T-helper 17 cell (primary cell): ENCODE measurements around the gene MYEOV. TPM values are rescaled to one million over a fixed set of nuclear protein-coding genes. Genes with fewer than 3 reads are reported as not detected.

ENCODE experiments used
- ATAC-seq: fragments of 150-1000 bp; cut with Tn5 transposase; 2 replicates; pipeline ENCODE4 v1.10.0; 2021; ENCODE audit warnings: mild to moderate bottlenecking, moderate library complexity
- DNase-seq, 3 donors: peaks; one replicate each; pipeline versions ENCODE4 v3.0.0 to v3.0.0-alpha.2; 2020 to 2021
- H3K9me3 ChIP-seq: one replicate; pipeline ENCODE4 v1.7.0; 2013; ENCODE audit warnings: low read length, mild to moderate bottlenecking; ENCODE audit not compliant: control insufficient read depth, poor library complexity, severe bottlenecking
- H3K27ac Mint-ChIP-seq: one replicate; pipeline ENCODE4 v1.8.0; 2022; ENCODE audit warnings: mild to moderate bottlenecking, moderate library complexity, mixed read lengths
- H3K27me3 Mint-ChIP-seq: one replicate; pipeline ENCODE4 v1.8.0; 2022; ENCODE audit warnings: mixed read lengths
- H3K36me3 Mint-ChIP-seq: one replicate; pipeline ENCODE4 v1.8.0; 2022; ENCODE audit warnings: low read depth, mixed read lengths
- H3K4me1 Mint-ChIP-seq: one replicate; pipeline ENCODE4 v1.8.0; 2022; ENCODE audit warnings: mild to moderate bottlenecking, mixed read lengths
- H3K4me3 Mint-ChIP-seq: one replicate; pipeline ENCODE4 v1.8.0; 2022; ENCODE audit warnings: mild to moderate bottlenecking, moderate library complexity, mixed read lengths
- total RNA-seq, 4 donors: library from RNA in 2 of 4; stranded (reverse) in 2 of 4; gene quantifications; one replicate each; pipeline ENCODE4 v1.2.3 and lab custom pipeline; 2022 to 2026

Gene MYEOV
- total RNA-seq, 2 donors from 2014 or later = 0.60 to 8.9 TPM

DNA sequence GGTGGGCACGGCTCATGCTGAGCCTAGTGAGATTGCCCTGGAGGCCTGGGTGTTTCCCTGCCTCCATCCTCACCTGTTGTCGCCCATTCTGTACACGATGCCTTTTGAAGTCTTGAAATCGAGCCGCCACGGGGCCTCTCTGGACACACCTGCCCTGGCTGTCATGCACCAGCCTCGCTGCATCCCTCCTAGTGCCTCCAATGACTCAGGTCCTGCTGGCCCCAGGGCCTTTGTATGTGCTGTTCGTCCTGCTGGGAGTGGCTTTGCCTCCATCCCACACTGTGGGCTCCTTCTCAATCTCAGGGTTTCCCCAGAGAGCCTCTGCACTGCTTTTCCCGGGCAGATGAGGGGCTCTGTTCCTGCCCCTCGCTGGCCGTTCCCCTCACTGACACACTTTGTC, 8.9 kb upstream of the MYEOV start:
- H3K4me1 Mint-ChIP-seq = no peaks in the 10 kb centered on the region
- DNase-seq (no peak), ATAC-seq (no peak)
- no peaks in the 10 kb centered on the region for H3K9me3 ChIP-seq
- H3K4me3 Mint-ChIP-seq = no peak overlapping the region
- H3K36me3 Mint-ChIP-seq = no peaks in the 10 kb centered on the region
- no peak overlapping the region for H3K27ac Mint-ChIP-seq
- peaks cover 19% of the 10 kb centered on the region for H3K27me3 Mint-ChIP-seq

DNA sequence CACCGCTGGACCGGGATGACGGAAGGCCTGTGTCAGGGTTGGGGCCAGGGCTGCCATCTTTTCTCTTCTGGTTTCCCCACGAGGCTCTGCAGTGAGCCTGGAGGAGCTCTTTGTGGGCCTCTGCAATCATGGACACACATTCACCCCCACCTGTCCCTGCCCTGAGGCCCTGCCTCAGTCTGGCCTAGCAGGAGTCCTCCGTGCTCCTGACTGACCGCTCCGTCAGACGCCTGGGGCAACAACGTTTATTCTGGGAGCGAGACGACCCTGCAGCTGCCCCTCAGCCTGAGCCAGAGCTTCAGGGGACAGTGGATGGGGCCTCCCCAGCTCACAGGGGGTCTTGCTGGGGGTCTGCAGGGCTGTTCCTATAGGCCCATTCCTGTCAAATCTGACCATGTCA, 8.2 kb upstream of the MYEOV start:
- Mint-ChIP-seq H3K36me3 (no peaks in the 10 kb centered on the region), H3K4me1 (no peaks in the 10 kb centered on the region), H3K4me3 (no peak overlapping the region), H3K27me3 (peaks cover 19% of the 10 kb centered on the region), H3K27ac (no peak overlapping the region)
- no peaks in the 10 kb centered on the region for H3K9me3 ChIP-seq
- ATAC-seq = no peak
- DNase-seq = no peak

DNA sequence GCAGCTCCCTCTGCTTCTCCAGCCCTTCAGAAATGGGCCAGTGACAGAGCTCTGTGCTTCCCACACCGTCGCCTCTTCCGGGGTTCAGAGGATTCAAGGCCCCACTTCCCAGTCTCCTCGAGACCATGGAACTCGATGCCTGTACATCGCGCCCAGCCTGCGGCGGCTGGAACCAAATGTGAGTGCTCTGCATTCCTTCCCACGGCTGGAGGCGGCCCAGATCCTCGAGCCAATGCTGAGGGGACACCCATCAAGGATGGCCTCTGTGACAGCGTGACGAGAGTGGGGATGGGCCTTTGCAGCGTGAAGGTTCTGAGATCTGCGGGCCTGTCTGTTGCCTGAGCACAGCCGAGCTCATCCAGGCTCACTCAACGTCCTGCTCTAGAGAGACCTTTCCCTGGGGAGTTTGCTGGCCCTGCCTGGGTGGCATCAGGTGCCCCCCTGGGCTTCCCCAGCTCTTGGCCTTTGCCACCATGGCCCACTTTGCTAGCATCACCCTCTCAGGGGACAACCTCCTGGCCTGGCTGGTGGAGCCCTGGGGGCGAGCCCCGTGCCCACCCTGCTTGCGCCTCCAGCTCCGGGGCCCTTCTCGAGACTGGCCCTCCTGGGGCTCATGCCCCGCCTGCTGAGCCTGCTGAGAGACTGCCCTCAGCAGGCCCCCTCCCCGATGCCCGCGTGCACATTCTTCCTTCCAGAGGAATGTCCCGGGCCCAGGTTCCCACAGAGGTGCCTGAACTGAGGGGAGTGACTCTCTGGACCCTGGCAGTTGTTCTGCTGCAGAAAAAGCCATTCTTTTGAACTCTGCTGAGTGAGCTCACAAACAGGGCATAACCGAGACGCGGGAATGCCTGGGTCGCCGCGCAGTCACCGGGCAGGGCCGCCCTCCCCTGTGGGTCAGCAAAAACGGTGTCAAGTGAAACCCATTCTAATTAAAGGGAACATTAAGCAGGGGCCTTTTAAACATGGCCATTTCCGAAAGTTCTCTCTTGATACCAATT, 7.3 kb upstream of the MYEOV start:
- Mint-ChIP-seq H3K4me3 (no peak overlapping the region), H3K27ac (no peak overlapping the region), H3K4me1 (no peaks in the 10 kb centered on the region), H3K36me3 (no peaks in the 10 kb centered on the region), H3K27me3 (peaks cover 19% of the 10 kb centered on the region)
- no peaks in the 10 kb centered on the region for H3K9me3 ChIP-seq
- DNase-seq = no peak
- no peak for ATAC-seq

DNA sequence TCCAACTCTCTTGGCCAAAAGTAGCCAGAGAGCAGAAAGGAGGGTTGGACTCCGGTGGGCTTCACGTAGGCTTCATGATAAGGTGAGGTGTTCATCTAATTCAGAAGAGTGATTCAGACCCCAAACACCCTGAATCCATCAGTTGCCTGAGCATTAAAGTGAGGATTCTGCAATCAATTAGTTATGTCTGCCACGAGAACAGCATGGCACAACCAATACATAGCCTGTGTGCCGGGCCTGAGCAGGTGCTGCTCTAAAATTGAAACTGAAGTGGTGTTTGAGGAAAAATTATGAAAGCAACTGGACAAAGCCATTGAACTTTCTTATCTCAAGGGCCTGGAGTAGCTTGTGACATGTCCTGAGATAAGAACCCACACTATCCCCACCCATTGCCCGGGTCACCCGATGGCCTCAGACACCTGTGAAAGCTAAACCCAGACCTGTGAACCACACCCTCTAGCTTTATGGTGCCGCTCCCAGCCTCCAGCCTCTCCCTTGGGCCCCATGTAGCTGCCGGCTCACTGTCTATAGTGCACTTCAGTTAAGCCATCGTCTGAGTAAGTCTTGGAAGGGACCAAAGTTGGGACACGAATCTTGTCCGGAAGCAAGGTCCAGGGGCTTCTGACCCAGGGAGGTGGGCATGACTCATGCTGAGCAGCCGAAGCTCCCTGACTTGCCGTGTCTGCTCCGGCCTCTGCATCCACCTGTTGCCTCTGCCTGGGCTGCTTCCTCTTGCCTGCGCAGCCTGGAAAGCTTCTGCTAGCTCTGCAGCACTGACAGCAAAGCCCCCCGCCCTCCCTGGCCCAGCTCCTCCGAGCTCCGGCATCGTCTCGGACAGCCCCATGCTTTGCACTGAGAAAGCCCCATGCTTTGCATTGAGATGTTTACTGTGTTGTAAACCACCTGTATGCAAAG, 5.7 kb upstream of the MYEOV start:
- no peaks in the 10 kb centered on the region for H3K36me3 Mint-ChIP-seq
- H3K4me3 Mint-ChIP-seq = no peak overlapping the region
- no peaks in the 10 kb centered on the region for H3K9me3 ChIP-seq
- ATAC-seq (no peak), DNase-seq (no peak)
- H3K27me3 Mint-ChIP-seq = peaks cover 19% of the 10 kb centered on the region
- H3K27ac Mint-ChIP-seq = no peak overlapping the region
- no peaks in the 10 kb centered on the region for H3K4me1 Mint-ChIP-seq

DNA sequence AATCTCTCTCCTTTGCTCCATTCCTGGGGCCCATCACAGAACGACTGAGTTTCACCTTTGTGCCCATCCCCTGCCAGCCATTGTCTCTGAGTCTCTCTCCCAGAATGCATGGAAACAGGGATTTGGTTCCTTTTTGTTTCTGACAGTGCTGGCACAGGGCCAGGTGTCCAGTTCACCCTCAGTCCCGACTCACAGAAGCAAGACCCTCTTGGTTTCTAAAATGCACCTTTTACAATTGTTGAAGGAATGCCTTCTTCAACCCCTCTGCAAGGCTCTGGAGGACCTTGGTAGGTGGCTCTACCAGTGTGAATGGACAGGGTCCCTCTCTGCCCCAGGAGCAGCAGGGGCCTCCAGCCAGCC, 5.1 kb upstream of the MYEOV start:
- no peak overlapping the region for H3K4me3 Mint-ChIP-seq
- no peak overlapping the region for H3K27ac Mint-ChIP-seq
- H3K36me3 Mint-ChIP-seq = no peaks in the 10 kb centered on the region
- no peaks in the 10 kb centered on the region for H3K9me3 ChIP-seq
- ATAC-seq = no peak
- no peaks in the 10 kb centered on the region for H3K4me1 Mint-ChIP-seq
- H3K27me3 Mint-ChIP-seq = peaks cover 19% of the 10 kb centered on the region
- DNase-seq = no peak

DNA sequence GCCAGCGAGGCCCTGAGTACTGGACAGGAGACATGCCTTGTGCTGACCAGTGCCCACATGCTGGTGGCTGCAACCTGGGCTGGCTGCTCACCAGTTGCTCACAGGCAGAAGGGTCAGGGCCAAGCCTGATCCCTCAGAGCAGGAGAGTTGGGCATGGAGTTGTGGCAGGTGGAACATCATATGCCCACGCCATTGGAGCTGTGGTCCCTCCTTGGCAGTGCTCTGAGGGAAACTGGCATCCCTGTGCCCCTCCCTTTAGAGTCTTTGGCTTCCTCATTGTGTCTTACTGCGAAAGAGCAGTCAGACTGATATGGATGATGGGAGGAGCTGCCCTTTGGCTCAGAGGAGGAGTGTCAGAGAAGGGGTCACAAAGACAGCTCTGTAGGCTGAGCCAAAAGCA, 3.1 kb upstream of the MYEOV start:
- H3K27me3 Mint-ChIP-seq = peaks cover 7% of the 10 kb centered on the region
- no peaks in the 10 kb centered on the region for H3K9me3 ChIP-seq
- no peaks in the 10 kb centered on the region for H3K36me3 Mint-ChIP-seq
- no peak overlapping the region for H3K27ac Mint-ChIP-seq
- no peak overlapping the region for H3K4me3 Mint-ChIP-seq
- peaks cover 6% of the 10 kb centered on the region for H3K4me1 Mint-ChIP-seq
- ATAC-seq (no peak), DNase-seq (no peak)

DNA sequence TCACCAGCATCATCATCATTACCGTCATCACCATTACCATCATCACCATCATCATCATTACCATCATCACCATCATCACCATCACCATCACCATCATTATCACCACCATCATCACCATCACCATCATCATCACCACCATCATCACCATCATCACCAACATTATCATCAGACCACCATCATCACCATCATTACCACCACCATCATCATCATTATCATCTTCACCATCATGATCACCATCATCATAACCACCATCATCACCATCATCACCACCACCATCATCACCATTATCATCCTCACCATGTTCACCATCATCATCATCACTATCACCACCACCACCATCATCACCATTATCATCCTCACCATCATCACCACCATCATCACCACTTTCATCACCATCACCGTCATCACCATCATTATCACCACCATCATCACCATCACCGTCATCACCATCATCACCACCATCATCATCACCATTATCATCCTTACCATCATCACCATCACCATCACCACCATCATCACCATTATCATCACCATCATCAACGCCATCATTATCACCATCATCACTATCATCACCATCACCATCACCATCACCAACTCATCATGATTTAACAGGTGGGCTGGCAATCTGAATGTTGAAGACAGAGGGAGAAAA, 2.4 kb upstream of the MYEOV start:
- no peak overlapping the region for H3K27ac Mint-ChIP-seq
- H3K27me3 Mint-ChIP-seq = no peaks in the 10 kb centered on the region
- H3K36me3 Mint-ChIP-seq = no peaks in the 10 kb centered on the region
- no peak for DNase-seq
- no peak for ATAC-seq
- H3K4me3 Mint-ChIP-seq = no peak overlapping the region
- peaks cover 10% of the 10 kb centered on the region for H3K4me1 Mint-ChIP-seq
- H3K9me3 ChIP-seq = no peaks in the 10 kb centered on the region

DNA sequence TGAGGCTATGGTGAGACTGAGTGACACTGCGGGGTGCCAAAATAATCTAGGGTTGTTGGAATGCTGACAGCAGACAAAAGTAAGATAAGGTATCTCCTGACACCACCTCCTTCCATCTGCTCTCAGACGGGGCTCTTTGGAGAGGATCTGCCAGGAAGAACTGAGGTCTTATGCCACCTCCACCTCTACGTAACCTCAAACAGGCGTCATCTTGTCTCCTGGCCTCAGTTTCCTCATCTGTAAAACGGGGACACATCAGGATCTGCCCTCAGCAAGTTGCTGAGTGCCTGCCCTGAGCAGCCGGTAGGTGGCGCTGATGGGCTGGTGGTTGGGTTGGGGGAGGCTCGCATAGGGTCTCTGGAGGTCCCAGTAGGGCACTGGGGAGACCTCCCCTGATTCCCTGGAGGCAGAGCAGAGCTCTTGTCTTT, 1.7 kb upstream of the MYEOV start:
- Mint-ChIP-seq H3K36me3 (no peaks in the 10 kb centered on the region), H3K27ac (no peak overlapping the region), H3K27me3 (no peaks in the 10 kb centered on the region), H3K4me1 (peaks cover 15% of the 10 kb centered on the region), H3K4me3 (no peak overlapping the region)
- peak; percentile 33 to 57 (median 44) for DNase-seq
- H3K9me3 ChIP-seq = no peaks in the 10 kb centered on the region
- ATAC-seq = no peak

DNA sequence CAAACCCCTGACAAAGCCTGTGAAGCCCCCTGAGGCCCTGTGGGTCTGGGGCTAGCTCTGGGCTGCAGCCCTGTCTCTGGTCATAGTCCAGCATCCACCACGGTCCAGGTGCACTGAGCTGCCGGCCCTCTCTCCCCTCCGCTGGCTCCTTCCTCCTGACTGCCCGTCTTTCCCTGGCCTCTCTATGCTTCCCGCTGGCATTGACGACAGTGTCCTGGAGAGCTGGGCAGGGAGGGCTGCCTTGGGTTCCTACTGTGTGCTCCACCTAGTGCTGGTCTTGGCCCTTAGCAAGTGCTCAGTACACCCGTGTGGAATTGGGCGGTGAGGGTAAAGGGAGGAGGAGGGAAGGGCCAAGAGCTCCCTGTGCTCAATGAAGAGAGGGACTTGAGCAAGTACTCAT, 868 bp upstream of the MYEOV start:
- H3K4me3 Mint-ChIP-seq = no peak overlapping the region
- H3K4me1 Mint-ChIP-seq = peaks cover 23% of the 10 kb centered on the region
- ATAC-seq = no peak
- DNase-seq = no peak
- no peak overlapping the region for H3K27ac Mint-ChIP-seq
- H3K36me3 Mint-ChIP-seq = no peaks in the 10 kb centered on the region
- no peaks in the 10 kb centered on the region for H3K9me3 ChIP-seq
- H3K27me3 Mint-ChIP-seq = no peaks in the 10 kb centered on the region

DNA sequence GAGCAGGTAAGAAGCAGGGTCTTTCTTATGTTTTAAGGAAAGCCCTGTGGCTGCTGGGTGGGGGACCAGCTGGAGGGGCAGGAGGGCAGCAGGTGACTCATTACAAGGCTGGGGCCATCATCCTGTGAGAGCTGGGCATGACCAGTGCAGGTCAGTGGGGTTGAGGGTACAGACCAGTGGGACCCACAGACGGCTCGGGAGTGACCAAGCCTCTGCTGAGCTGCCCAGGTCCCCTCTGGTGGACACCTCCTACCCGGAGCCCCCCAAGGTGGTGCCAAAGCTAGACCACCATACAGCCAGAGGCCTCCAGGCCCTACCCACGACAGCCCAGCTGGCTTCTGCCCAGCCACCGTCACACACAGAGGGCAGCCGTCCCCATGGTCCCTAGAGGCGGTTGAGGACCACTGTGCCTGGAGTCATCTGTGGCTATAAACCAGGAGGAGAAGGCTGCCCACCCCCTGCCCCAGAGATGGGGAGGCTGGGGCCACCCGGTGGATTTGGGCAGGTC, 670 bp downstream of the MYEOV start:
- no peaks in the 10 kb centered on the region for H3K27me3 Mint-ChIP-seq
- H3K4me1 Mint-ChIP-seq = peaks cover 35% of the 10 kb centered on the region
- no peak overlapping the region for H3K27ac Mint-ChIP-seq

DNA sequence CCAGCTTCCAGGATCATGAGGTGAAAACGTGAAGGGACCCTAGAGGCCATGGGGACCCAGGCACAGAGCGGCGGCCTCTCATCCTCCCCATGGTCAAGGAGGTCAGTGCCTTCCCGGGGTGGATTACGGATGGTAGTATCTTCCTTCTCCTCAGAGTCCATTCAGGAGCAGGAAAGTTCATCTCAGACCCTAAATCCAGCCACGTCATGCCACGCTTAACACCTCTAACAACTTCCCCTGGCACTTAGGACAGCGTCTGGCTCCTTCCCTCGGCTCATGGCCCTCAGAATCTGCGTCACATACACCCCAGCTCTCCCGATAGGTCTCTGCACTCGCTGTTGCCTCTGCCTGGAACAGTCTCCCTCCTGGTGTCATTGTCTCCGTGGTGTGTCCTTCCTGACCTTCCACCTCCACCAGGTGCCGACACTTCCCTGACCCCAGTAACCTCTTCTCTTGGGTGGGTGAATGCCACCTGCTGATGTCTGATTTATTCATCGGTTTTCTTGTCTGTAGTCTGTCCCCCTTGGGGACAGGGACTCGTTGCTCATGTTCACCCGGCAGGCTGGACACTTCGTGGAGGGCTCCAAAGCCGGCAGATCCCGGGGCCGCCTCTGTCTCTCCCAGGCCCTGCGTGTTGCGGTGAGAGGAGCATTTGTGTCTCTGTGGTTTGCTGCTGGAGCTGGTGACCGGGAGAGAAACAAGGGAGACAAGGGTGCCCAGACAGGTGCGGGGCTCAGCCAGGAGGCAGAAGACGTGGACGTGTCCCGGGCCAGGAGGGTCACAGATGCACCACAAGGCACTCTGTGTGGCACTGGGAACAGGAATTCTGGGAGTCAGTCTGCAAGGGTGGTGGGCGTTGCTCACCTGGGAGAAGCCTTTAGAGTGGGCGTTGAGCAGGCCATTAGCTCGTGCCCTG, 1.4 kb downstream of the MYEOV start:
- Mint-ChIP-seq H3K4me1 (peaks cover 35% of the 10 kb centered on the region), H3K27ac (peak overlapping the region; percentile 55), H3K36me3 (no peaks in the 10 kb centered on the region), H3K4me3 (peak overlapping the region; percentile 89), H3K27me3 (no peaks in the 10 kb centered on the region)
- no peaks in the 10 kb centered on the region for H3K9me3 ChIP-seq
- ATAC-seq (no peak), DNase-seq (no peak)

More for the DNA sequence above, 670 bp downstream of the MYEOV start:
- no peak overlapping the region for H3K4me3 Mint-ChIP-seq
- no peak for ATAC-seq
- H3K9me3 ChIP-seq = no peaks in the 10 kb centered on the region
- H3K36me3 Mint-ChIP-seq = no peaks in the 10 kb centered on the region
- no peak for DNase-seq
